GM12878 (cell line): ENCODE results near the gene CCND2. TPM values are rescaled to one million over a fixed set of nuclear protein-coding genes. Genes with fewer than 3 reads are reported as not detected.

Experiments used
- ATAC-seq: fragments of 200-7000 bp; cut with Tn5 transposase; 3 replicates; pipeline ENCODE4 v1.9.1; 2020; ENCODE audit warnings: mild to moderate bottlenecking, moderate library complexity
- BruUV-seq: library from RNA; stranded (reverse); fragments of 400-500 nt; replicated peaks from 2 replicates; lab custom pipeline; 2021; lab: Mats Ljungman, UMichigan
- CTCF ChIA-PET: fragments of 300-600 bp; sonication (Branson Sonifier 250); formaldehyde crosslinking; extraction: SDS; loops from one replicate; lab custom pipeline; 2021; ENCODE audit warnings: inconsistent platforms; lab: Yijun Ruan, JAX
- POLR2A ChIA-PET: fragments of 350-600 bp; formaldehyde crosslinking; extraction: SDS; loops from one replicate; lab custom pipeline; 2021; ENCODE audit warnings: inconsistent platforms; lab: Charles Lee
- RAD21 ChIA-PET: fragments of 300-600 bp; sonication (Branson Sonifier 250); formaldehyde crosslinking; loops from one replicate; lab custom pipeline; 2023; ENCODE audit warnings: antibody characterized with exemption; ENCODE audit not compliant: unreplicated experiment; lab: Charles Lee
- SMC1A ChIA-PET: fragments of 300-600 bp; sonication (Branson Sonifier 250); formaldehyde crosslinking; loops from one replicate; lab custom pipeline; 2023; ENCODE audit not compliant: unreplicated experiment, uncharacterized antibody; lab: Charles Lee
- DNase-seq: peaks from one replicate; pipeline ENCODE4 v3.0.0-alpha.2; 2011; ENCODE audit warnings: low read depth, low spot score
- FAIRE-seq: peaks from 3 replicates; lab custom pipeline; 2011; peaks lifted over from hg19 to GRCh38; lab: Jason Lieb, UNC
- H2AFZ ChIP-seq: 2 replicates; pipeline ENCODE4 v1.6.0; 2011; ENCODE audit warnings: low read depth, low read length, control low read depth; ENCODE audit not compliant: control insufficient read depth
- H3K27ac ChIP-seq: 2 replicates; pipeline ENCODE4 v1.5.1; 2011; ENCODE audit warnings: control low read depth; ENCODE audit not compliant: control insufficient read depth, insufficient read depth
- H3K27me3 ChIP-seq, 2 experiments: replicated peaks in 1 of 2; 2 replicates each; pipeline versions ENCODE4 v1.6.0 to v1.6.1; 2011; ENCODE audit warnings: low read length in 1 of 2; ENCODE audit not compliant: control insufficient read depth in 2 of 2, insufficient read depth in 2 of 2
- H3K36me3 ChIP-seq, 2 experiments: 2 replicates each; pipeline ENCODE4 v1.5.1; 2011; ENCODE audit warnings: low read length in 1 of 2; ENCODE audit not compliant: control insufficient read depth in 2 of 2, insufficient read depth in 2 of 2
- H3K4me1 ChIP-seq: 2 replicates; pipeline ENCODE4 v1.6.1; 2011; ENCODE audit warnings: mild to moderate bottlenecking, low read length, moderate library complexity, mixed read lengths; ENCODE audit not compliant: control insufficient read depth, insufficient read depth
- H3K4me2 ChIP-seq: 2 replicates; pipeline ENCODE4 v1.6.0; 2011; ENCODE audit warnings: control low read depth; ENCODE audit not compliant: control insufficient read depth, insufficient read depth
- H3K4me3 ChIP-seq: fragments of 200-600 bp; sonication (generic); 2 replicates; pipeline ENCODE4 v1.5.1; 2016
- H3K79me2 ChIP-seq: 2 replicates; pipeline ENCODE4 v1.6.0; 2011; ENCODE audit warnings: low read length; ENCODE audit not compliant: control insufficient read depth, insufficient read depth
- H3K9ac ChIP-seq: 2 replicates; pipeline ENCODE4 v1.8.0; 2011; ENCODE audit warnings: low read length, control low read depth, mixed read lengths; ENCODE audit not compliant: control insufficient read depth, insufficient read depth
- H3K9me3 ChIP-seq: replicated peaks from 3 replicates; pipeline ENCODE4 v1.5.1; 2011; ENCODE audit warnings: mild to moderate bottlenecking, low read length; ENCODE audit not compliant: control insufficient read depth, insufficient read depth
- H4K20me1 ChIP-seq: 2 replicates; pipeline ENCODE4 v1.6.0; 2011; ENCODE audit not compliant: control insufficient read depth, insufficient read depth
- CBX5 ChIP-seq: sonication (generic); IDR thresholded peaks from 2 replicates; pipeline ENCODE4 v1.6.1; 2016; ENCODE audit warnings: low read depth, moderate library complexity, mild to moderate bottlenecking, inconsistent platforms
- IKZF1 ChIP-seq: fragments of 450-650 bp; conservative IDR thresholded peaks from 2 replicates; pipeline ENCODE4 v1.6.1; 2017; ENCODE audit warnings: antibody characterized with exemption, mild to moderate bottlenecking
- NFIC ChIP-seq: IDR thresholded peaks from 2 replicates; pipeline ENCODE4 v1.6.1; 2012; ENCODE audit warnings: low read depth, mild to moderate bottlenecking, inconsistent platforms, low read length, moderate library complexity
- NFXL1 ChIP-seq: fragments of 450-650 bp; IDR thresholded peaks from 2 replicates; pipeline ENCODE4 v1.6.1; 2017; ENCODE audit warnings: antibody characterized with exemption, mild to moderate bottlenecking, borderline replicate concordance
- NR2C2 ChIP-seq: IDR thresholded peaks from 2 replicates; pipeline ENCODE4 v1.6.1; 2011; ENCODE audit warnings: borderline replicate concordance, low read depth; ENCODE audit not compliant: control insufficient read depth, insufficient read length
- SMC3 ChIP-seq: IDR thresholded peaks from 2 replicates; pipeline ENCODE4 v1.6.1; 2011; ENCODE audit warnings: low read length, improper control_type of control experiment, borderline replicate concordance
- STAT1 ChIP-seq: fragments of 450-650 bp; conservative IDR thresholded peaks from 2 replicates; pipeline ENCODE4 v1.6.1; 2014; ENCODE audit warnings: antibody characterized with exemption, mild to moderate bottlenecking
- WGBS: methylation state at CpG from one replicate; pipeline ENCODE4 v1.1.6; 2016; ENCODE audit warnings: low lambda C conversion rate; ENCODE audit not compliant: insufficient replicate concordance, insufficient coverage; ENCODE audit errors: missing lambda C conversion rate; 5-methylcytosine and 5-hydroxymethylcytosine counted together
- in situ Hi-C: fragments of 300-500 bp; cut with MboI; formaldehyde crosslinking; loops from 9 replicates; pipeline ENCODE4 v1.14.3; 2018; ENCODE audit warnings: mixed read lengths
- intact Hi-C: fragments of 100-400 bp; cut with micrococcal nuclease; formaldehyde crosslinking; loops from one replicate; pipeline ENCODE4 v1.14.2; 2022; ENCODE audit not compliant: unreplicated experiment
- polyA plus RNA-seq, 11 experiments: library from polyadenylated mRNA; depleted of rRNA in 4 of 11; unstranded in 6 of 11; stranded (reverse) in 5 of 11; fragments of >200 nt; fragmentation: Nextera tagmentation in 4 of 11; fragmentation: Illumina TruSeq in 1 of 11; extraction: Ambion mirVana in 4 of 11; extraction: Trizol in 1 of 11; gene quantifications; 1 replicate in 1 of 11; 2 replicates in 10 of 11; pipeline versions ENCODE4 v1.2.1 to v1.2.3, GENCODE V29; 2011 to 2016; ENCODE audit warnings: inconsistent platforms in 2 of 11, missing spikeins in 2 of 11, low read depth in 1 of 11
- total RNA-seq, 4 experiments: library from RNA; depleted of rRNA in 3 of 4; stranded (reverse); fragments of >200 nt in 3 of 4; fragmentation: Illumina TruSeq in 1 of 4; extraction: Trizol in 1 of 4; gene quantifications; 2 replicates each; pipeline versions ENCODE4 v1.2.1 to v1.2.3, GENCODE V29; 2013 to 2021

Gene CCND2
- total and polyA plus RNA-seq, 10 of the 15 experiments (the other 5 are each of a cell fraction or from before 2014, with no cell fraction given) = 30.1 to 263 (median 152) TPM

GRCh38 chr12:4279198-4279690 lies 5.7 kb downstream of the CCND2 start:
- Histone ChIP-seq H3K9ac (no peak overlapping the region), H3K9me3 (no peaks in the 10 kb centered on the region), H2AFZ (no peak overlapping the region), H3K36me3 (peaks cover 46 to 54% of the 10 kb centered on the region in 2 experiments), H3K4me1 (peaks cover 22% of the 10 kb centered on the region), H3K27me3 (no peaks in the 10 kb centered on the region), H3K79me2 (peaks cover 95% of the 10 kb centered on the region), H3K4me2 (peak overlapping the region; percentile 54), H4K20me1 (peaks cover 29% of the 10 kb centered on the region), H3K4me3 (peak overlapping the region; percentile 99; the same call in 1 of the 2 replicates), H3K27ac (no peak overlapping the region)
- BruUV-seq = no TSS peak
- SMC1A ChIA-PET = interaction anchor here (0.9 to 14.5 kb wide), 10 partner anchors 10 to 394 kb away, joined by 3 to 344 read pairs (median 24); no protein-coding TSS in a partner anchor
- intact Hi-C loops = loop anchor here (10.0 kb wide), 1 partner anchor 314 kb away; no protein-coding TSS in a partner anchor
- in situ Hi-C loops = loop anchor here (5.0 to 10.0 kb wide), 4 partner anchors 134 to 392 kb away; no protein-coding TSS in a partner anchor
- DNase-seq = no peak
- ATAC-seq = no peak
- TF ChIP-seq IKZF1 (no peak), CBX5 (no peak), STAT1 (no peak), NFIC (no peak), SMC3 (no peak), NR2C2 (no peak), NFXL1 (no peak)
- FAIRE-seq = no peak
- CTCF ChIA-PET = interaction anchor here (1.0 to 13.0 kb wide), 12 partner anchors 11 to 395 kb away, joined by 3 to 184 read pairs (median 18); no protein-coding TSS in a partner anchor
- RAD21 ChIA-PET = interaction anchor here (0.6 to 5.7 kb wide), 5 partner anchors 43 to 394 kb away, joined by 3 to 93 read pairs (median 4); no protein-coding TSS in a partner anchor
- POLR2A ChIA-PET = interaction anchor here (1.0 to 12.1 kb wide), 4 partner anchors 11 to 135 kb away, joined by 3 to 180 read pairs (median 6); no protein-coding TSS in a partner anchor
- WGBS = 91% methylated on average over 10 of the region's 10 CpGs
